ENCODE data around the gene C16orf95.

The C16orf95 gene

DNA sequence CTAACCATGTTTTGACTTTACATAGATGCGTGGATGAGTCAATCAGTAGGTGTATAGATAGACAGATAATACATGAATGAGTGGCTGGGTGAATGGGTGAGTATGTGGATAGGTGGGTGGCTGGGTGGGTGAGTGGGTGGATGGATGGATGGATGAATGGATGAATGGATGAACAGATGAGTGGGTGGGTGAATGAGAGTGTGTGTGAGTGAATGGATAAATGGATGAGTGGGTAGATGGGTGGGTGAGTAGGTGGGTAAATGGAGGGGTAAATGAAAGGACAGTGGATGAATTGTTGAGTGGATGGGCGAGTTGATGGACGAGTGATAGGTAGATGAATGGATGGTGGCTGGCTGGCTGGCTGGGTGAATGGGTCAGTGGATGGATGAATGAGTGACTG is 23.2 kb downstream of the C16orf95 start:
- in situ Hi-C loops (cut with MboI; ENCODE audit: low pct_unique_long_range_greater_than_20kb, low sequenced_read_pairs, unreplicated experiment) = no loop called here
- TF ChIP-seq, protein P1, sequence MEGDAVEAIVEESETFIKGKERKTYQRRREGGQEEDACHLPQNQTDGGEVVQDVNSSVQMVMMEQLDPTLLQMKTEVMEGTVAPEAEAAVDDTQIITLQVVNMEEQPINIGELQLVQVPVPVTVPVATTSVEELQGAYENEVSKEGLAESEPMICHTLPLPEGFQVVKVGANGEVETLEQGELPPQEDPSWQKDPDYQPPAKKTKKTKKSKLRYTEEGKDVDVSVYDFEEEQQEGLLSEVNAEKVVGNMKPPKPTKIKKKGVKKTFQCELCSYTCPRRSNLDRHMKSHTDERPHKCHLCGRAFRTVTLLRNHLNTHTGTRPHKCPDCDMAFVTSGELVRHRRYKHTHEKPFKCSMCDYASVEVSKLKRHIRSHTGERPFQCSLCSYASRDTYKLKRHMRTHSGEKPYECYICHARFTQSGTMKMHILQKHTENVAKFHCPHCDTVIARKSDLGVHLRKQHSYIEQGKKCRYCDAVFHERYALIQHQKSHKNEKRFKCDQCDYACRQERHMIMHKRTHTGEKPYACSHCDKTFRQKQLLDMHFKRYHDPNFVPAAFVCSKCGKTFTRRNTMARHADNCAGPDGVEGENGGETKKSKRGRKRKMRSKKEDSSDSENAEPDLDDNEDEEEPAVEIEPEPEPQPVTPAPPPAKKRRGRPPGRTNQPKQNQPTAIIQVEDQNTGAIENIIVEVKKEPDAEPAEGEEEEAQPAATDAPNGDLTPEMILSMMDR (IDR thresholded peaks at IDR 0.05; ENCODE audit: extremely low read depth, insufficient read depth, missing control alignments) = no peak
- DNase-seq (ENCODE audit: low spot score) = no peak

GRCh38 chr16:87291944-87292343 is 25.2 kb downstream of the C16orf95 start:
- TF ChIP-seq, protein P1 (IDR thresholded peaks at IDR 0.05; ENCODE audit: extremely low read depth, insufficient read depth, missing control alignments) = no peak
- no peak for DNase-seq (ENCODE audit: low spot score)
- in situ Hi-C loops (cut with MboI; ENCODE audit: low pct_unique_long_range_greater_than_20kb, low sequenced_read_pairs, unreplicated experiment) = no loop called here

- DNase-seq (ENCODE audit: low spot score) = no peak
- TF ChIP-seq, protein P1 (IDR thresholded peaks at IDR 0.05; ENCODE audit: extremely low read depth, insufficient read depth, missing control alignments) = no peak
- in situ Hi-C loops (cut with MboI; ENCODE audit: low pct_unique_long_range_greater_than_20kb, low sequenced_read_pairs, unreplicated experiment) = loop anchor here (10.0 kb wide), 1 partner anchor 724 kb away; the partner anchor contains the start of gene FOXC2
Measured at GRCh38 chr16:87288753-87289362, 28.3 kb downstream of the C16orf95 start.

GRCh38 chr16:87286839-87287626 is 30.2 kb downstream of the C16orf95 start:
- TF ChIP-seq, protein P1 (IDR thresholded peaks at IDR 0.05; ENCODE audit: extremely low read depth, insufficient read depth, missing control alignments) = no peak
- DNase-seq (ENCODE audit: low spot score) = no peak
- in situ Hi-C loops (cut with MboI; ENCODE audit: low pct_unique_long_range_greater_than_20kb, low sequenced_read_pairs, unreplicated experiment) = loop anchor here (10.0 kb wide), 1 partner anchor 722 kb away; the partner anchor contains the start of gene FOXC2

DNA sequence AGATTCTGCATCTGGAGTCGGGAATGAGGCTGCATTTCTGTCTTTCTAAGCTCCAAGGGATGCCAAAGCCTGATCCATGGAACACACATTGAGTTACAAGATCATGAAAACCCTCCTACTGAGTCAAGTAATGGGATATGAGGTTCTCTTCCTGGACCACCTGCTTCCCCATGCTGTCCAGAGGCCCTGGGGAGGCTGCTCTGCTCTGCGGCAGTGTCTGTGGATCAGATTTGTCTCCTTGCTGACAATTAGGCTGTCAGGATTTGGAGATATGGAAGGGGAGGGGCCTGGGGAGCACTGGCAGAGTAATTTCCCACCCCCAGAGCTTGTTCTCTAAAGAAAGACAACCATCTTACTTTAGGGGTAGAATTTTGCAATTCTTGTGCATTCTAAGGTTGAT is 33.0 kb downstream of the C16orf95 start:
- in situ Hi-C loops (cut with MboI; ENCODE audit: low pct_unique_long_range_greater_than_20kb, low sequenced_read_pairs, unreplicated experiment) = loop anchor here (10.0 kb wide), 1 partner anchor 719 kb away; the partner anchor contains the start of gene FOXC2
- DNase-seq (ENCODE audit: low spot score) = no peak
- TF ChIP-seq, protein P1 (IDR thresholded peaks at IDR 0.05; ENCODE audit: extremely low read depth, insufficient read depth, missing control alignments) = no peak

DNA sequence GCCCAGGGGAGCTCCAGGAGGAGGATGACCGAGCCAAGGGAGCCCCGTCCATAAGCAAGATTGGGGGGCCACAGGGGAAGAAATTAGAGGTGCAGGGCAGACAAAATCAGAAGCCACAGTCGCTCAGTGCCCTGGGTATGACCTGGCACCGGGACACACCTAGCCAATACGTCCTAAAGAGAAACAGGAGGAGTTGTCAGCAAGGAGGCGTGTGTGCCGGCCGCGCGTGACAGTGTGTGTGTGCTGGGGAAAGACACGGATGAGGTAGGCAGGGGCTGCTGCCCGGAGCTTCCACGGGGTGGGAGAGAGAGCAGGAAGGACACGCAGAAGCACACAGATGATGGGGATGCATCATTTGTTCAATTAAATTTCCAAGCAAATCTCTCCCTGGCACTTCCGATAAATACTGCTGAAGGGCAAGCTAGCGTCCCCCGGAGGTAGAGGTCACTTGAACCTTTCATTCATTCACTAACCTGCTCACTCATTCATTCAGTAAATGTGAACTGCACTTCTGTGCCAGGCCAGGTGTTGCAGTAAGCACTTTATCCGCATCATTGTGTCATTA is 38.0 kb downstream of the C16orf95 start:
- DNase-seq (ENCODE audit: low spot score) = no peak
- TF ChIP-seq, protein P1 (IDR thresholded peaks at IDR 0.05; ENCODE audit: extremely low read depth, insufficient read depth, missing control alignments) = no peak
- in situ Hi-C loops (cut with MboI; ENCODE audit: low pct_unique_long_range_greater_than_20kb, low sequenced_read_pairs, unreplicated experiment) = no loop called here

All from GM13977 (cell line).